Esophagus muscularis mucosa (tissue), 3 donors: ENCODE results near the gene PXDN.

Experiments used
- CTCF ChIP-seq, 3 experiments: fragments of 200-600 bp in 2 of 3; fragments of 450-650 bp in 1 of 3; sonication (generic) in 2 of 3; IDR thresholded peaks; one replicate each; pipeline ENCODE4 v1.5.1; 2017 to 2019; ENCODE audit warnings: antibody characterized with exemption in 3 of 3, mild to moderate bottlenecking in 2 of 3, moderate library complexity in 1 of 3
- EP300 ChIP-seq: sonication (generic); formaldehyde crosslinking; IDR thresholded peaks from one replicate; pipeline ENCODE4 v1.6.1; 2017; ENCODE audit warnings: antibody characterized with exemption

DNA sequence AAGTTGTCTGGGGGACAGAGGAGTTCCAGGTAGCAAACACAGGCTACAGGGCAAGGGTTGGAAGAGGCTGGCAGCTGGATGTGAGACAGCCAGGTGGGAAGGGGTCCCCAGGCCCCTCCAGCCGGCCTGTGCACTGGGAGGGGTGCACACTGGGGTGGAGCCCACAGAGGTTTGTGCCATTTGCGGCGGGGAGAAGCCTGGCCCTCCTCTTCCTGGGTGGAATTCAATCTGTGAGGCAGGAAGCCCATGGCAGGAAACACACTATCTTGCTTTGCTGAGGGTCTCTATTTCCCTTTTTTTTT is 63.3 kb downstream of the PXDN start:
- no peak for TF ChIP-seq CTCF (IDR thresholded peaks at IDR 0.05)
- TF ChIP-seq EP300, result no peak
